HCT116 (cell line): ENCODE data around the gene SAMSN1. TPM values are rescaled to one million over a fixed set of nuclear protein-coding genes. Genes with fewer than 3 reads are reported as not detected.

Source experiments
- ATAC-seq: fragments of 200-7000 bp; cut with Tn5 transposase; 2 replicates; pipeline ENCODE4 v1.9.1; 2020; ENCODE audit warnings: mild to moderate bottlenecking, moderate library complexity
- BruUV-seq: library from RNA; stranded (reverse); fragments of 400-500 nt; replicated peaks from 2 replicates; lab custom pipeline; 2021; lab: Mats Ljungman, UMichigan
- CTCF ChIA-PET: fragments of 300-600 bp; sonication (Branson Sonifier 250); formaldehyde crosslinking; loops from one replicate; lab custom pipeline; 2021; ENCODE audit warnings: antibody characterized with exemption; lab: Charles Lee
- POLR2A ChIA-PET: fragments of 300-600, 350-600 bp; sonication (Branson Sonifier 250); formaldehyde crosslinking; loops from one replicate; lab custom pipeline; 2021; ENCODE audit warnings: antibody characterized with exemption; lab: Charles Lee
- RAD21 ChIA-PET, 2 experiments: fragments of 300-600 bp; sonication (Branson Sonifier 250); formaldehyde crosslinking; loops; one replicate each; lab custom pipeline; 2023; ENCODE audit warnings: low total read pairs in 2 of 2; ENCODE audit not compliant: uncharacterized antibody in 2 of 2, unreplicated experiment in 2 of 2, low non-redundant PET in 1 of 2; lab: Charles Lee
- DNase-seq: peaks from one replicate; pipeline ENCODE4 v3.0.0-alpha.2; 2010; ENCODE audit warnings: low read depth, low spot score
- H2AFZ ChIP-seq: fragments of 200-600 bp; shearing (Covaris generic), sonication (generic); 2 replicates; pipeline ENCODE4 v1.6.1; 2017; ENCODE audit warnings: low read depth, mixed run types, mixed read lengths, antibody characterized with exemption, low read length; ENCODE audit not compliant: poor library complexity, severe bottlenecking
- H3K27ac ChIP-seq: 2 replicates; pipeline ENCODE4 v1.5.1; 2012; ENCODE audit warnings: low read depth, low read length
- H3K27me3 ChIP-seq: fragments of 200-600 bp; sonication (generic); 2 replicates; pipeline ENCODE4 v1.6.1; 2016; ENCODE audit warnings: mixed run types, low read length, mixed read lengths; ENCODE audit not compliant: insufficient read depth
- H3K36me3 ChIP-seq, 2 experiments: fragments of 200-500 bp in 1 of 2; fragments of 200-600 bp in 1 of 2; sonication (Bioruptor generic) in 1 of 2; sonication (generic) in 1 of 2; 2 replicates each; pipeline versions ENCODE4 v1.5.1 to v1.6.1; 2014 to 2016; ENCODE audit warnings: low read length in 2 of 2, inconsistent platforms in 1 of 2, mixed read lengths in 1 of 2, mixed run types in 1 of 2; ENCODE audit not compliant: insufficient read depth in 2 of 2, control insufficient read depth in 1 of 2
- H3K4me1 ChIP-seq, 2 experiments: fragments of 200-600 bp in 1 of 2; sonication (generic) in 1 of 2; 2 replicates each; pipeline versions ENCODE4 v1.5.1 to v1.6.1; 2012 to 2017; ENCODE audit warnings: low read length in 2 of 2, inconsistent platforms in 1 of 2, mild to moderate bottlenecking in 1 of 2, mixed read lengths in 1 of 2, mixed run types in 1 of 2, moderate library complexity in 1 of 2; ENCODE audit not compliant: insufficient read depth in 2 of 2, control insufficient read depth in 1 of 2
- H3K4me2 ChIP-seq: fragments of 200-600 bp; sonication (generic); 2 replicates; pipeline ENCODE4 v1.6.1; 2017; ENCODE audit warnings: mixed run types, low read length, mixed read lengths
- H3K4me3 ChIP-seq, 2 experiments: fragments of 200-600 bp in 1 of 2; sonication (generic) in 1 of 2; replicated peaks in 1 of 2; 2 replicates each; pipeline ENCODE4 v1.5.1; 2011 to 2016; ENCODE audit warnings: low read length in 2 of 2, control low read depth in 1 of 2, low read depth in 1 of 2, mild to moderate bottlenecking in 1 of 2, mixed read lengths in 1 of 2, mixed run types in 1 of 2
- H3K79me2 ChIP-seq: fragments of 200-600 bp; sonication (generic); 2 replicates; pipeline ENCODE4 v1.6.1; 2017; ENCODE audit warnings: mild to moderate bottlenecking, mixed run types, low read length, moderate library complexity, mixed read lengths; ENCODE audit not compliant: insufficient read depth
- H3K9ac ChIP-seq: fragments of 200-600 bp; sonication (generic); 2 replicates; pipeline ENCODE4 v1.6.1; 2016; ENCODE audit warnings: low read length, mixed read lengths
- H3K9me2 ChIP-seq: fragments of 200-600 bp; sonication (generic), shearing (Covaris generic); 2 replicates; pipeline ENCODE4 v1.6.1; 2017; ENCODE audit warnings: mixed run types, mild to moderate bottlenecking, moderate library complexity; ENCODE audit not compliant: insufficient read depth
- H3K9me3 ChIP-seq, 2 experiments: fragments of 200-500 bp in 1 of 2; fragments of 200-600 bp in 1 of 2; sonication (Bioruptor generic) in 1 of 2; sonication (generic) in 1 of 2; 2 replicates each; pipeline ENCODE4 v1.6.1; 2014 to 2017; ENCODE audit warnings: low read length in 2 of 2, mixed read lengths in 2 of 2, inconsistent platforms in 1 of 2, low read depth in 1 of 2, mild to moderate bottlenecking in 1 of 2, mixed run types in 1 of 2, moderate library complexity in 1 of 2; ENCODE audit not compliant: control insufficient read depth in 1 of 2, insufficient read depth in 1 of 2
- H4K20me1 ChIP-seq: fragments of 200-600 bp; sonication (generic), shearing (Covaris generic); 2 replicates; pipeline ENCODE4 v1.6.1; 2017; ENCODE audit warnings: mixed run types, mild to moderate bottlenecking, moderate library complexity; ENCODE audit not compliant: insufficient read depth
- CBX3 ChIP-seq: IDR thresholded peaks from 2 replicates; pipeline ENCODE4 v1.6.1; 2012; ENCODE audit warnings: low read depth
- CEBPB ChIP-seq: IDR thresholded peaks from 2 replicates; pipeline ENCODE4 v1.6.1; 2012; ENCODE audit warnings: low read depth
- CTCF ChIP-seq, 3 experiments: fragments of 200-600 bp in 1 of 3; sonication (generic) in 1 of 3; IDR thresholded peaks in 2 of 3; conservative IDR thresholded peaks in 1 of 3; 2 replicates each; pipeline ENCODE4 v1.5.1; 2012 to 2017; ENCODE audit warnings: low read depth in 2 of 3, low read length in 2 of 3, antibody characterized with exemption in 1 of 3, borderline replicate concordance in 1 of 3, control low read depth in 1 of 3, mild to moderate bottlenecking in 1 of 3, mixed read lengths in 1 of 3, mixed run types in 1 of 3, moderate library complexity in 1 of 3; ENCODE audit not compliant: insufficient read depth in 1 of 3
- ELF1 ChIP-seq: IDR thresholded peaks from 2 replicates; pipeline ENCODE4 v1.6.1; 2012; ENCODE audit warnings: low read depth, borderline replicate concordance
- EZH2phosphoT487 ChIP-seq: fragments of 200-600 bp; IDR thresholded peaks from 2 replicates; pipeline ENCODE4 v1.6.1; 2018; ENCODE audit warnings: antibody characterized with exemption, borderline replicate concordance
- FOSL1 ChIP-seq: IDR thresholded peaks from 2 replicates; pipeline ENCODE4 v1.6.1; 2012; ENCODE audit warnings: low read depth
- JUND ChIP-seq: IDR thresholded peaks from 2 replicates; pipeline ENCODE4 v1.6.1; 2012
- MAX ChIP-seq: IDR thresholded peaks from 2 replicates; pipeline ENCODE4 v1.6.1; 2012
- POLR2AphosphoS5 ChIP-seq: IDR thresholded peaks from 2 replicates; pipeline ENCODE4 v1.6.1; 2011; ENCODE audit warnings: mild to moderate bottlenecking, low read depth, low read length, moderate library complexity
- RAD21 ChIP-seq: IDR thresholded peaks from 2 replicates; pipeline ENCODE4 v1.6.1; 2012; ENCODE audit warnings: low read depth, mild to moderate bottlenecking
- REST ChIP-seq: IDR thresholded peaks from 2 replicates; pipeline ENCODE4 v1.6.1; 2012; ENCODE audit warnings: low read depth
- SIN3A ChIP-seq: IDR thresholded peaks from 2 replicates; pipeline ENCODE4 v1.6.1; 2012; ENCODE audit warnings: low read depth
- SP1 ChIP-seq: IDR thresholded peaks from 2 replicates; pipeline ENCODE4 v1.6.1; 2012; ENCODE audit warnings: low read depth
- TCF7L2 ChIP-seq: IDR thresholded peaks from 2 replicates; pipeline ENCODE4 v1.7.0; 2011; ENCODE audit warnings: borderline replicate concordance, inconsistent platforms; ENCODE audit not compliant: insufficient read depth, insufficient read length; ENCODE audit errors: extremely low read depth
- YY1 ChIP-seq: IDR thresholded peaks from 2 replicates; pipeline ENCODE4 v1.6.1; 2011; ENCODE audit warnings: low read length, low read depth, moderate library complexity, mild to moderate bottlenecking; ENCODE audit not compliant: insufficient replicate concordance; ENCODE audit errors: extremely low read depth
- ZBTB33 ChIP-seq: IDR thresholded peaks from 2 replicates; pipeline ENCODE4 v1.6.1; 2011; ENCODE audit warnings: mild to moderate bottlenecking, low read length, moderate library complexity; ENCODE audit not compliant: insufficient replicate concordance; ENCODE audit errors: extremely low read depth
- ZFX ChIP-seq: fragments of 450-650 bp; IDR thresholded peaks from 2 replicates; pipeline ENCODE4 v1.6.1; 2017
- ZNF274 ChIP-seq: fragments of 200-500 bp; sonication (Bioruptor generic); IDR thresholded peaks from 2 replicates; pipeline ENCODE4 v1.6.1; 2014; ENCODE audit warnings: mild to moderate bottlenecking, low read depth, low read length, inconsistent platforms
- intact Hi-C: fragments of 100-400 bp; cut with micrococcal nuclease; formaldehyde crosslinking; loops from 2 replicates; pipeline ENCODE4 v1.10.0; 2022
- total RNA-seq: library from RNA; stranded (reverse); gene quantifications from one replicate; pipeline ENCODE4 v1.2.1, GENCODE V29; 2021; ENCODE audit not compliant: unreplicated experiment

SAMSN1 gene
- total RNA-seq, 1 experiment from 2014 or later = 0.57 TPM

GRCh38 chr21:14466715-14467114, 79.4 kb downstream of the SAMSN1 start:
- no peaks in the 10 kb centered on the region for H3K4me1 ChIP-seq
- no peak overlapping the region for H3K4me2 ChIP-seq
- peaks cover 0 to 3% of the 10 kb centered on the region in 2 experiments; a peak in 1 of 4 replicates for H3K9me3 ChIP-seq
- H3K9me2 ChIP-seq = no peaks in the 10 kb centered on the region
- H3K27me3 ChIP-seq = no peaks in the 10 kb centered on the region
- H3K36me3 ChIP-seq = no peaks in the 10 kb centered on the region
- ATAC-seq (no peak), DNase-seq (no peak)
- no peaks in the 10 kb centered on the region for H3K79me2 ChIP-seq
- TF ChIP-seq ELF1 (no peak), POLR2AphosphoS5 (no peak), FOSL1 (no peak), ZFX (no peak), REST (no peak), SP1 (no peak), EZH2phosphoT487 (no peak), MAX (no peak), SIN3A (no peak), ZNF274 (no peak), CEBPB (no peak), CBX3 (no peak), RAD21 (no peak), TCF7L2 (no peak), CTCF (IDR thresholded peaks at IDR 0.05 in 2 of 3, conservative IDR thresholded peaks at IDR 0.05 in 1 of 3; ENCODE audit: borderline replicate concordance in 1 of 3, insufficient read depth in 1 of 3, low read depth in 2 of 3, low read length in 2 of 3) (no peak), YY1 (no peak), JUND (no peak), ZBTB33 (no peak)
- RAD21 ChIA-PET = no interaction called here
- POLR2A ChIA-PET = no interaction called here
- H3K27ac ChIP-seq = no peak overlapping the region
- no TSS peak for BruUV-seq
- H4K20me1 ChIP-seq = no peaks in the 10 kb centered on the region
- H3K4me3 ChIP-seq = no peak overlapping the region
- no peak overlapping the region for H2AFZ ChIP-seq
- intact Hi-C loops = no loop called here
- no peak overlapping the region for H3K9ac ChIP-seq
- CTCF ChIA-PET = no interaction called here
